GM19023 (cell line): ENCODE data around the gene RFX1.
A peak's percentile ranks its signal among the peaks of the same experiment; 100 is the strongest.

Experiments used
- ATAC-seq: cut with Tn5 transposase; IDR thresholded peaks from one replicate; pipeline ENCODE4 v1.9.1; 2021; ENCODE audit warnings: mild to moderate bottlenecking, moderate library complexity; ENCODE audit not compliant: unreplicated experiment

The RFX1 gene

DNA sequence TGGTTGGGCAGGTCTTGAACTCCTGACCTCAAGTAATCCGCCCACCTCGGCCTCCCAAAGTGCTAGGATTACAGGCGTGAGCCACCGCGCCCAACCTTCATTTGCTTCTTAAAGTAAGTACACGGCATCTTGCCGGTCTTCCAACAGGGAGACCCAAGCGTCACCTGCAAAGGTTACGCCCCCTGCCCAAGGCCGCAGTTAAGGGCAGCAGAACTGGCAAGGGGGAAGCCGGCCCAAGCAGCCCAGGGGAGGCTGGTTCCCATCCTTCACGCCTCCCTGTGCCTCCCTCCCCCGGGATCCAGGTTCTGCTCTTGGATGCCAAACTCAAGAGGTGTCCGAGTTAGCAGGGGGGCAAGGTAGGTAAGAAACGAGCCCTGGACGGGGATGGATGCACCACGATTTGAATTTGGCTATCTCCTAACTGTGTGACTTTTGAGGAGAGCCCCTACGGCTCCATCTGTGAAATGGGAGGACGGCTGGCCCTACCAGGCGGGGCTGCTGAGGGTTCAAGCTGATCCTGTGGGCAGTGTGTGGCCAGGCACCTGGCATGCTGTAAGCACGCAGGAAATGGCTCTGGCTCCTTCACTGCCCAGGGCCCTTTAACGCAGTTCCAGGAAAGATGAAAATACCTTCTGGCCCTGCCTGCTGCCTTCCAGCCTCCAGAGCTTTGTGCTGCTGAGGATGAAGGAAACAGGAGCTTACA, 9.0 kb downstream of the RFX1 start:
- no peak for ATAC-seq

DNA sequence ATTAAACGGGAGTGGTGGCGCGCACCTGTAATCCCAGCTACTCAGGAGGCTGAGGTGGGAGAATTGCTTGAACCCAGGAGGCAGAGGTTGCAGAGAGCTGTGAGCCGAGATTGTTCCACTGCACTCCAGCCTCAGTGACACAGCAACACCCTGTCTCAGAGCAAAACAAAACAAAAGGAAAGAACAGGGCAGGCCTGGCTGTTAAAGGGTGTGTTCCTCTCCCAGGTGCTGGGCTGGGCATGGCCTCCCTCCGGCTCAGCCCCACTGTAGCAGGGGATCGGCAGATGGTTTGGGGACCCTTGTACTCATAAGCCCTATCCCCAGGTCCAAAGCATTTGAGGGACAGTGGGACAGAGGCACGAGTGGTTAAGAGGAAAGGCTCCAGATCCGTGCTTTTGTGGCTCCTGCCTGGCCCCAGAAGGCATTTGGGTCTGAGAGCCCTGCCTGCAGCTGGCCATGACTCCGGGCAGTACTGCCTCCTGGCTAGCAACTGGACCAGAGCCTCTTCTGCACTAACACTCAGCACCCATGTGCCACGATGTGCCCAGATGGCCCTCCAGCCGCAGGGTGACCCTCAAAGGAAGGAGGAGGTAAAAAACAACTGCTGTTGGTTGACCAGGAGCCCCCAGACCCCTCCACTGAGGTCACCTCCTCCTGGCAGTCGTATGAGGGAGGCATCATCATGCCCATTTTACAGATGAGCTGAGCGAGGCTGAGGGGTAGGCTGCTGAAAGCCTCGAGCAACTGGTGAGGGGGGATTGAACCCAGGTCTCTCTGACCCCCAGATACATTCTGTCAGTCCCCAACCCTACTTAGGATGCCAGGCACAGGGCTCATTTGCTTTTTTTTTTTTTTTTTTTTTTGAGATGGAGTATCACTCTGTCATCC, 10.0 kb downstream of the RFX1 start:
- ATAC-seq, result no peak

GRCh38 chr19:13995017-13995728, 10.9 kb downstream of the RFX1 start:
- no peak for ATAC-seq

GRCh38 chr19:13993590-13994300, 12.4 kb downstream of the RFX1 start:
- no peak for ATAC-seq

DNA sequence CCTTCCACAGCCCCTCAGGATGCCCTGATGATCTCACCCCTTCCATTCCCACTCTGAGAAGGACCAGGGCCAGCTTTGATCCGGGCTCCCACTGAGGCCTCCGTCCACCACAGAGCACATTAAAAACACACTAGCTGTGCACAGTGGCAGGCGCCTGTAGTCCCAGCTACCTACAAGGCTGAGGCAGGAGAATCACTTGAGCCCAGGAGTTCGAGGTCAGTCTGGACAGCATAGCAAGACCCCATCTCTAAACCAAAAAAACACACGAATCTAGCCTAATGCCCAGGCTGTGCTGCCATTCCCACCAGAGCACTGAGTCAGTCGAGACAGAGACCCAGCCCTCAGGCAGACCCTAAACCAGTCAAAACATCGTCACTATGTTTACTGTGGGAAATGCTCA, 14.1 kb downstream of the RFX1 start:
- no peak for ATAC-seq

DNA sequence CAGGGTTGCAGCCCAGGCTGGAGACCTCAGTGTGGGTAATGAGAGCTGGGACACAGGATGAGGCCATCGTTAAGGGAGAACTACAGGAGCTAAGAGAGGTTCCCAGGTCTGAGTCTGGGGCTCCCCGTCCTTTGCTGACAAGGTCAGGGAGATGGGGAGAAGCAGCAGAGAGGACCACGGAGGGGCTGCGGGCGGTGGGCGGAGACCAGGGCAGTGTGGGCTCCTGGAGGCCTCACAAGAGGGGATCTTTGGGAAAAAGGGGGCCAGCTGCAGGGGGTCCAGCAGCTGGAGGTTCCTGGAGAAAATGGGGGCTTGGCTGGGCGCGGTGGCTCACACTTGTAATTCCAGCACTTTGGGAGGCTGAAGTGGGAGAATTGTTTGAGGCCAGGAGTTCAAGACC, 16.0 kb downstream of the RFX1 start:
- no peak for ATAC-seq

GRCh38 chr19:13989487-13989886, 16.6 kb downstream of the RFX1 start:
- no peak for ATAC-seq

DNA sequence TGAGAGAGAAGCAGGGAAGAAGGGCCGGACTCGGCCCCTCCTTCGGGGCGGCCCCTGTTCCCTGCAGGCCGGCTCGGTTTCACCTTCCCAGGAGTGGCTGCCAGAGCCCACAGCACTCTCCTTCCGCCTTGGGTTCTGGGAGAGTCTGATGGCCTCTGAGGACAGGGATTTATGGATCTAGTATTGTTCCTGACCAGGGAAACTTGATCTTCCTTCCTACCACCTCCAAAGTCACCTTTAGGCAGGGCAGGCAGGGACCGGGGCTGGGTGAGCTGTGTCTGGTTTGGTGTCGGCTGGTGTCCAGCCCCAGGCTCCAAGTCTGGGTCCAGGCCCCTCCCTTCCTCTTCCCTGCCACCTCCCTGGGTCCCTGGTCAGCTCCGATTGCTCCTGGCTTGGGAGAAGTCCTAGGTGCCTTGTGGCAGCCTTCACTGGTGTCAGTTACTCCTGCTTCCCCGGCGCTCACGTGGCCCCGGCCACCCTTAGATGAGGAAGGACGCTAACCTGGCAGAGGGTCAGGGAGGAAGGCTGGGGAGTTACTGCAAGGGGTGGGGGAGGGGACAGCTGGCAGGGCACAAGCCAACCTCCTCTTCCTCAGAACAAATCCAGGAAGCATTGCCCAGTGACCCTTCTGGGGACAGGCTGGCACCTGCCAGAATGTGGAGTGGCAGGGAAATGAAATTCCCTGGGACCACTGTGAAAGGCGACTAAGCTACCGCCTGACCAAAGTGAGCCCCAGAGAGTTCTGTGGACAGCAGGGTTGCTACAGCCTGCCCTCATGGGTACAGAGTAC, 18.8 kb downstream of the RFX1 start:
- no peak for ATAC-seq

GRCh38 chr19:13986348-13986904, 19.7 kb downstream of the RFX1 start:
- ATAC-seq, result peak; percentile 79

- ATAC-seq, result peak; percentile 6
These were observed 20.3 kb downstream of the RFX1 start for GRCh38 chr19:13985771-13986347.

DNA sequence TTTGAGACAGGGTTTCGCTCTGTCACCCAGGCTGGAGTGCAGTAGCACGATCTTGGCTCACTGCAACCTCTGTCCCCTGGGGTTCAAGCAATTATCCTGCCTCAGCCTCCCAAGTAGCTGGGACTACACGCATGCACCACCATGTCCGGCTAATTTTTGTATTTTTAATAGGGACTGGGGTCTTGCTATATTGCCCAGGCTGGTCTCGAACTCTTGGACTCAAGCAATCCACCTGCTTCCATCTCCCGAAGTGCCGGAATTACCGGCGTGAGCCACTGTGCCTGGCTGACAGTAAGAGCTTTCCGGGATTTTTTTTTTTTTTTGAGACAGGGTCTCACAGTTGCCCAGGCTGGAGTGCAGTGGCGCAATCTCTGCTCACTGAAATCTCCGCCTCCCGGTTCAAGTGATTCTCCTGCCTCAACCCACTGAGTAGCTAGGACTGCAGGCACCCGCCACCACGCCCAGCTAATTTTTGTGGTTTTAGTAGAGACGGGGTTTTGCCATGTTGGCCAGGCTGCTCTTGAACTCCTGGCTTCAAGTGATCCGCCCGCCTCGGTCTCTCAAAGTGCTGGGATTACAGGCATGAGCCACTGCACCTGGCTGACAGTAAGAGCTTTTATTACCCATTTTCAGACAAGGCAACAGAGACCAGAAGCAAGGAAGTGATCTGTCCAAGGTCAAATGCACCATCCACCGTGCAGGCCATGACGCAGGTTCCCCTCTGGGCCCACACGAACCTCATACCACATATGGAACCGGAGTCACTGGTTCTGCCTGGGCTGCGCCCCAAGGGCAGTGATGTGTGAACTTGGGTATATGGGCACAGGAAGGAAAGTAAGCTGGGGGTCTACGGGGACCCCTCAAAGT, 21.0 kb downstream of the RFX1 start:
- ATAC-seq, result no peak

- ATAC-seq, result no peak
These were observed 21.9 kb downstream of the RFX1 start for GRCh38 chr19:13984186-13984585.

- no peak for ATAC-seq
These were observed 22.8 kb downstream of the RFX1 start for GRCh38 chr19:13983213-13983889.

DNA sequence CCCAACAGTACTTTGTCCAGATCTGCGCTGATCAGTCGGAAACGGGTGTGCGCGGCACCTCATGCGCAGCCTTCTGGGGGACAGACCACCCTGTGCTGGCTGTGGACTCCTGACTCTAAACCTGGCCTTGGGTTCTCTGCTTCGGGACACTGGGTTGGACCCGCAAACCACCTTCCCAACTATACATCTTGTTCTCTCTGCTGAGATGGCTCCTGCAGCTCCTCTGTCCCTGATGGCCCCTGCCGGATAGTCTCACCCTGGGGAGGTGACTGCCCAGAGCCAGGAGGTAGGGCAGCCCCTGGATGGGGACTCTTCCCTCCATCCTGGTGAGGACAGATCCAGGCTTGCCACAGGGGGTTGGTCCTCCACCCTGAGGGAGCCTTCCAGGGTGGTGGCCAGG, 23.3 kb downstream of the RFX1 start:
- no peak for ATAC-seq

GRCh38 chr19:13981988-13982501, 24.1 kb downstream of the RFX1 start:
- no peak for ATAC-seq

- ATAC-seq, result no peak
These were observed 24.7 kb downstream of the RFX1 start for GRCh38 chr19:13981467-13981866.

GRCh38 chr19:13981021-13981420, 25.1 kb downstream of the RFX1 start:
- no peak for ATAC-seq

GRCh38 chr19:13980340-13980739, 25.8 kb downstream of the RFX1 start:
- ATAC-seq, result no peak
